ENCODE results near the gene PTGR2.
"Not testable (repeated sequence)": the region's sequence is repeated elsewhere in the genome, so short reads cannot be mapped to it uniquely, and the experiment has no call there.

PTGR2 gene

DNA sequence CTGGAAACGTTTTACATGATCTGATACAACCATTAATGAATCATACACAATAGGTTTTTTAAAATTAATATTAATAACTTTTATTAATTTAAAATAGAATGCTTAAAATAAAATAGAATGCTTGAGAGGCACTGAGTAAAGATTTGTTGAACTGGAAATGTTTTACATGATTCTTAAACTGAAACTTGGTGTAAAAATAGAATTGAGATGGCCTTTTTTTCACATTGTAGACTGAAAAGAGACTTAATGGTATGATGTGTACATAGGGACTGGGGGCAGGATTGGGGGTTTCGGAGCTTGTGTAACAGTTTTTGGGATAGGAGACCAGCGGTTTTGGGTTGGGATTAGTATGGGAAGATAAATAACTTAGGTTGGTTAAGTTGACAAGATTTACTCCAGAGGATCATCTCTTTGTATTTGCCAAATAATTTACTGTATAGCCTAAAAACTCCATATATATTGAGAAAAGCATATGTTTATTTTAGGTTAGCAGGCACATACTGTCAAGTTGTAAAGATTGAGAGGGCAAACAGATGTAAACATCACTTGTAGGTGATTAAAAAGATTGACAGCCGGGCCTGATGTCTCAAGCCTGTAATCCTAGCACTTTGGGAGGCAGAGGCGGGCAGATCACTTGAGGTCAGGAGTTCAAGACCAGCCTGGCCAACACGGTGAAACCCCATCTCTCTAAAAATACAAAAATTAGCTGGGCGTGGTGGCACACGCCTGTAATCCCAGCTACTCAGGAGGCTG, 33.0 kb downstream of the PTGR2 start:
- in situ Hi-C loops (cut with MboI; ENCODE audit: low sequenced_read_pairs), result no loop called here

DNA sequence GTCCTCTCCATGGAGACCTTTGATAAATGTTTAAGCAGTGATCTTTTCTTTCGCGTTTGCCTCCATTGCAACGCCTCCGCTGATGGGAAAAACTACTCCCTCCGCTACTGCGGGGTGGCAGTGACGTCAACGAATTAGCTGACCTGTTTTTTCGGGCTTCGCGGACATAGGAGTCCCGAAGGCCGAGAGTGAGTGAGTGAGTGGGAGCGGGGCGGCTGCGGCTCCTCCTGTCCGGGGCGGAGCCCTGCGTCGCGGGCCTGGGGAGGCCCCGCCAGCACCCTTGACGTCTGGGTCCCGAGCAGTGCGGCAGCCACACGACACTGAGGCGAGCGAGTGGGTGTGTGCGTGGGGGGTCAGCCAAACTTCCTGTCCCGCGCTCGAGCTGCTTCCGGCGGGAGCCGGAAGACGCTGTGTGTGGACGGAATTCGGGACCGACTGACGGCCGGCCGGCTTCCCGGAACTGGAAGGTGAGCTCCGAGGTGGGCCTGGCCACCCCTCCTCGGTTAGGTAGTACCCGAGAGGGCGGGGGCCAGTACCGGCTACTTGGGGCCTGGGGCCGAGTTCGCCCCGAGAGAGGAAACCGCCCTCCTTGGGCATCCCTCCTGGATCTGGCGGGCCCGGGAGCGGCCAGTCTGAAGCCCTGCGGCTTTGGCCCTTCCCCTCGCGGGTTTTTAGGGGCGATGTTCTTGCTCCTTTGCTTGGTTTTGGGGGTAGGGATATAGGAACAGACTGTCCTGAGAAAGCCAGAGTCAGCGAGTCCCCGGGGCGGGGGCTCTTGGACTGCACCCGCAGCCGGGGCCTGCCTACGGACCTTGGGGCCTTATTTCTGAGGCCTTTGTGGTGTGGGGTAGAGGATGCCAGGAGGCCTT, 35.1 kb downstream of the PTGR2 start, which contains the start of gene ZNF410:
ZNF410 (plus strand) TSS at position 411 of the 869 bp plus-strand sequence. CDS start 5,317 bp downstream, outside the sequence.
- in situ Hi-C loops (cut with MboI; ENCODE audit: low sequenced_read_pairs), result no loop called here

DNA sequence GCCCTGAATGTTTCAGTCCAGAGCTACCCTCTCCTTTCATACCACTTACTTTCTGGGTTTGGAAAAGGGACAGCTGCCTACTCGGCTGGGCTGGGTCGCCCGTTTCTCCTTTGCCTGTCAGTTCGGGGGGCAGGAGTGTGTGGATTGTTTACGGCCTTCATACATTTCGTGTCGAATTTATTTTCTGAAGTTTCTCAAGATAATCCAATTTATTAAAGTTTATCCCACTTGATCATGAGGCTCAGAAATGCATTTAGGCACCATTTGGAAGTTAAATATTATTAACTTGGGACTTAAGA, 35.6 kb downstream of the PTGR2 start:
- in situ Hi-C loops (cut with MboI; ENCODE audit: low sequenced_read_pairs), result no loop called here

DNA sequence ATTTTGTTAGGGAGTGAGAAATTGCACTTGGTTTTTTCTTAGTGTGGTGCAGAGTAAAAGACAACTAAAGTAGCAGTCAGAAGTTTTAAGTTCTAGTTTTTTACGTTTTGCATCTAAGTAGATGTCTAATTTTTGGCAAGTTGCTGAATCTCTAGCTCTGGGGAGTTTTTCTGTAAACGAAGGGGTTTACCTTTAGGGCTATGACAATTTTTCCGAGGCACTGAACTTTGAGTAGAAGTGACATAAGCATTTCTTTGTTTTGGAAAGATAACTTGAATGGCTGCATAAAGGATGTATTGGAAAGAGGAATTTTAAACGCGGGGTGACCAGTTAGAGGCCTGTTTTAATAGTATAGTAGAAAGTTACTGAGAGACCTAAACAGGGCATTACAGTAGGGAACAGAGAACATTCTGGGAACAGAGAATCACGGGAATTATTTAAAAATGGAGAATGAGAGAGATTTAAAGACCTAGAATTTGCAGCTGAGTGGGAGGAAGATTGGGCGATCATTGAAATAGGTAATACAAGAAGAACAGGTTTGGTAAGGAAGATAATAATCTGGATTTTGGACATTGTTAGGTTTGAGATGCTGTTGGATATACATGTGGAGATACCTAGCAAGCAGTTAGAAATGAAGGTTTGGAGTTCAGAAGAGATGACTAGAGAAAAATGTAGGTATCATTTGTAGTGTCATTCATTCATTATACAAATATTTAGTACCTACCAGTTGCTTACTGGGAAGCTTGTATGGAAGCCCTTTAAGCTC, 36.2 kb downstream of the PTGR2 start:
- in situ Hi-C loops (cut with MboI; ENCODE audit: low sequenced_read_pairs), result no loop called here

DNA sequence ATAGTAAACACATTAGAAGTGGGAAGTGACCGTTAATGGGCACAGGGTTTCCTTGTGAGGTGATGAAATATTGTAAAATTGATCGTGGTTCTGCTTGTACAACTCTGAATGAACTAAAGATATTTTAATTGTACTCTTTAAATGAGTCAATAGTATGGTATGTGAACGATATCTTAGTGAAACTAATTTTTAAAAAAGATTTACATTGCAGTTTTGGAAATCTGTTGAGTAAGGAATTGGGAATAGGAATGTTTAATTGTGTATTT, 36.8 kb downstream of the PTGR2 start:
- in situ Hi-C loops (cut with MboI; ENCODE audit: low sequenced_read_pairs), result no loop called here

DNA sequence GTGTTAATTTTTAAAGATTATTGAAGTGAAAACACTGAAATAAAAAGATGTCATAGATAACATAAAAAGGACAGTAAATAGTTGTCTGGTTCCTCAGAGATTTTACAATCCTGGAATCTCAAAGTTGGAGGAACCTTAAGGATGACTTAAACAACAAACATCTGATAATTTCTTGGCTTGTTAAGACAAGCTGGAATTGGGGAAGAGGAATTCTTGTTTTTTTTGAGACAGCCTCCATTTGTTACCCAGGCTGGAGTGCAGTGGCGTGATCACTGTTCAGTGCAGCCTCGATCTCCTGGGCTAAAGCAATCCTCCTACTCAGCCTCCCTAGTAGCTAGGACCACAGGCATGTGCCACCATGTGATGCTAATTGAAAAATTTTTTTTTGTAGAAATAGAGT, 37.3 kb downstream of the PTGR2 start:
- in situ Hi-C loops (cut with MboI; ENCODE audit: low sequenced_read_pairs), result no loop called here

DNA sequence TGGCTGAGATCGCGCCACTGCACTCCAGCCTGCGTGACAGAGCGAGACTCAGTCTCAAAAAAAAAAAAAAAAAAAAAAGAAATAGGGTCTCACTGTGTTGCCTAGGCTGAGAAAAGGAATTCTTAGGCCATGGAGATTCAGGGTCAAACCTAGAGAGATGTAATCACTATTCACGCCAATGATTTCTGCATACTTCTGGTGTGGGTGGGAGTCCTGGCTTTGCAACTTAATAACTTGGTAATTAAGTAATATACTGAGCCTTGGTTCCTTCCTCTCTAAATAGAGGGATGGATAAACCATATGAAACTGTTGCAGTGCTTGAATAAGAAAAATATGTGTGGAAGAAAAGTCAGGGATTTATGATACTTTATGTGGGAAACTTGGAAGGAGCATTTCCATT, 37.7 kb downstream of the PTGR2 start:
- in situ Hi-C loops (cut with MboI; ENCODE audit: low sequenced_read_pairs), result no loop called here

DNA sequence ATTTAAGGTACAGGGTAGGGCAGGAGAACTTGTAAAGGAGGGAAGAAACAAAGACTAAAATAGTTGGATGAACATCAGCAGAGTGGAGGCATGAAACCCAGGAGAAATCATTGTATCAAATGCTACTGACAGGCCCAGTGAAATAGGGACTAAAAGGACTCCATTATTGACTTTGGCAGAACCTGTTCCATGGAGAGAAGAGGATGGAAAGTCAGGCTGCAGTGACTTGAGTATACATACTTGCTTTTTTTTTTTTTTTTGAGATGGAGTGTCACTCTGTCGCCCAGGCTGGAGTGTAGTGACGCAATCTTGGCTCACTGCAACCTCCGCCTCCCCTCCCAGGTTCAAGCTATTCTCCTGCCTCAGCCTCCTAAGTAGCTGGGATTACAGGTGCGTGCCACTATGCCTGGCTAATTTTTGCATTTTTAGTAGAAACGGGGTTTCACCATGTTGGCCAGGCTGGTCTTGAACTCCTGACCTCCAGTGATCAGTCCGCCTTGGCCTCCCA, 42.6 kb downstream of the PTGR2 start:
- in situ Hi-C loops (cut with MboI; ENCODE audit: low sequenced_read_pairs), result not testable (repeated sequence)

DNA sequence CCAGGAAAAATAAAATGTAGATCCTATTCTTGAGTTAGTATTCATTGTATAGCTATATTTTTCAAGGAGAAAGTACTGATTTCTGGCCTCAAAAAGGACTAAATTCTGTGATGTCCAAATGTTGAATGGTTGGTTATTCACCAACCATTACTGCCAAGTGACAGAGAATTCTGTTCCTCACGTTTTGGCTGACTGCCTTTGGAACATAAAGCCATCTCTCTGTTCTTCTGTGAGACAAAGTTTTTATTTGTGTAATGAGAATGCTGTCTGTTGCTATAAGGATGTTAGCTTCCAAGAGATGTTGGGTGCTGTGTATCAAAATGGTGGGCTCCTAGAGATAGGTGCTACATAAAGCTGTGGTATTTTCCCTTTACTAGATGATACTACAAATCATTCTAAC, 44.3 kb downstream of the PTGR2 start:
- in situ Hi-C loops (cut with MboI; ENCODE audit: low sequenced_read_pairs), result no loop called here

DNA sequence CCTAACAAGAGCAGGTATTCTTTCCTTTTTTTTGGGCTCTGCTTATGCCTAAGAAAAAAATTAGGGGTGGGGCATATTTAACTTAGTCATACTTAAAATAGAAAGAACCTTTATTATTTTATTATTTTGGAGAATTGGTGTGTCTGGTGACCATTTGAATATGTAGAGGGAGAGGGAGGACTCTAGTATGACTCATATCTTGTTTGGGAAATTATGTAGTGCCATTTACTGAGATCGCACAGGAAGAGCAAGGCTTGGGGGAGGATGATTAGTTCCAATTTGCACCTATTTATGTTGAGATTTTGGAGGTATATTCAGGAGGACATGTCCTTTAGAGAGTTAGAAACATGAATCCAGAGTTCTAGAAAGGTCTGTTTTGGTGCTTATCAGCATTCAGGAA, 44.9 kb downstream of the PTGR2 start:
- in situ Hi-C loops (cut with MboI; ENCODE audit: low sequenced_read_pairs), result no loop called here

DNA sequence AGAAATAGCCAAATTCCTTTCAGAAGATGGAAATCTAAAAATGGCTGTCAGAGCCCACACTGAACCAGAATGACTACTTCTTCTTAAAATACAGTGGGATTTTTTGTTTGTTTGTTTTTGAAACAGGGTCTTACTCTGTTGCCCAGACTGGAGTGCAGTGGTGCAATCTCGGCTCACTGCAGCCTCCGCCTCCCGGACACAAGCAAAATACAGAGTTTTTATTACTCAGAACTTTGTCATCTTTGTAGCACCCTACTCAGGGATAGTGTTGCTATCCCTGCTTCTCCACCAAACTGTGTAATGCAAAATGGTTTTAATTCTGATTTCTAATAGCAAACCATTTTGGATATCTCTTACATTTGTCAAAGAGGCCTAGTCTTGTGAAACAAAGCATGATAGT, 51.4 kb downstream of the PTGR2 start:
- in situ Hi-C loops (cut with MboI; ENCODE audit: low sequenced_read_pairs), result no loop called here

DNA sequence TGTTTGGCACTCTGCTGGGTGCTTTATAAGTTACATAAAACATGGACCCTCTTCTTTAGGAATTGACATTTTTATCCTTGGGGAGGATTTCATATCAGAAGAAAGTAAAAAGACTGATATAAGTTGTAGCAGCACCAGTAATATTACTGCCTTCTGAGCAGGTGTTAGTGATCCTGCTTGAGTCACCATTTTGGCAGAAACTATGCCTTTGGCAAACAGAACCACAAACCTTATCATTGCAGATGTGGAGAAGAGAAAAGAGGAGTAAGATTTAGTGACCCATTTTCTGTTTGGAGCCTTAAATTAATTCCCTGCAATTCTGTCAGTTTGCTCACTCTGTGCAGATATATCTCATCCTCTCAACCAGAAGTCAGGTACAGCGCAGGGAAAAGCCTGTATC, 58.0 kb downstream of the PTGR2 start:
- in situ Hi-C loops (cut with MboI; ENCODE audit: low sequenced_read_pairs), result no loop called here

DNA sequence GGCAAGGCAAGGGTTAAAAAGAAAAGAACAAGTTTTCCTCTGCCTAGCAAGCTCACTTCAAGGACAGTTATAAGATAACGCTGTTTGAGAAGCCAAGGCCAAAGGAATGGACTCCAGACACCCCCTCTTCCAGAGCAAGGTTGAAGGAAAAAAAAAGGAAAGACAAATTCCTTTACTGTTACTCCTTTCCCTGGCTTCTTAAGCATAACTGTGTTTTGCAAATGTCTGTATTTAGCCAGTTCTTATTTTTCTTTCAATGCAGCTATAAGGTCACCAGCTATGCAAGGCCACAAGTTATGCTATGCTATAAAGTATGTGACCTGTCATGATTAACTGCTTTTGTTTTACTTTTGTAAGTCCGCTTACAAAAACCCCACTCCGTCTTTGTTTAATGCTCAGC, 61.6 kb downstream of the PTGR2 start:
- in situ Hi-C loops (cut with MboI; ENCODE audit: low sequenced_read_pairs), result no loop called here

DNA sequence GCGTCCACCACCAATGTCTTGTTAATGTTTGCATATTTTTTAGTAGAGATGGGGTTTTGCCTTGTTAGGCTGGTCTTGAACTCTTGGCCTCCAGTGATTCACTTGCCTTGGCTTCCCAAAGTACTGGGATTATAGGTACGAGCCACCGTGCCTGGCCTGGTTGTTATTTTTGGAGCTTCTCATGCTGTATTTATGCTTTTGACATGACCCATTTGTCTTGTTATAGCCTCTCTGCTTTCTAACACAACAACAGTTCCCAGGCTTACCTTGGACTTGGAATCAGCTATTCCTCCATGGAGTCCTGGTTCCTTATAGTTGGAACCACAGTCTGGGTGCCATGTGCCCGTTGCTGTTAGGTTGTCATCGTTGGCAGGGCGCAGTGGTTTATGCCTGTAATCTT, 64.7 kb downstream of the PTGR2 start:
- in situ Hi-C loops (cut with MboI; ENCODE audit: low sequenced_read_pairs), result no loop called here

DNA sequence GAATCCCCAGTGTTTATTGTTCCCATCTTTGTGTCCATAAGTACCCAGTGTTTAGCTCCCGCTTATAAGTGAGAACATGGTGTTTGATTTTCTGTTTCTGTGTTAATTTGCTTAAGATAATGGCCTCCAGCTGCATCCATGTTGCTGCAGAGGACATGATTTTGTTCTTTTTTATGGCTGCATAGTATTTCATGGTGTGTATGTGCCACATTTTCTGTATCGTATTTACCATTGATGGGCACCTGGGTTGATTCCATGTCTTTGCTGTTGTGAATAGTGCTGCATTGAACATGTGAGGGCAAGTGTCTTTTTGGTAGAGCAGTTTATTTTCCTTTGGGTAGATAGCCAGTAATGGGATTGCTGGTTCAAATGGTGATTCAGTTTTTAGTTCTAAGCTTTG, 67.8 kb downstream of the PTGR2 start:
- in situ Hi-C loops (cut with MboI; ENCODE audit: low sequenced_read_pairs), result not testable (repeated sequence)

DNA sequence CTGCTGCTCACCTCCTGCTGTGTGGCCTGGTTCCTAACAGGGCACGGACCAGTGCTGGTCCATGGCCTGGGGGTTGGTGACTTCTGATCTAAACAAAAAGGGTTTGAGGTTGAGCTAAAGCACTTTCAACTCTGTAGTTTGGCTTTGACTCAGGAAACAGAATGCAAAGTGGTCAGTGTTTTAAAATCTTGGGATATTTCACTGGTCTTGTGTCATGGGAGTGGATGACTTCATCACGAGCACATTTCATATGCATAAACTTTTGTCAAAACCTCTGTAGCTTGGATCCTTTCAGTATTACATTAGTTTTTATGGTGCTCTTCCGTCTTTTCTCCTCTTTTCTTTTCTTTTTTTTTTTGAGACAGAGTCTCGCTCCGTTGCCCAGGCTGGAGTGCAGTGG, 72.7 kb downstream of the PTGR2 start:
- in situ Hi-C loops (cut with MboI; ENCODE audit: low sequenced_read_pairs), result no loop called here

All from HL-60/S4 treated with retinoic acid at 250 ng/mL for 4 days and 3 days (cell line).